K562 (cell line): ENCODE results near the gene RPL22. TPM values are rescaled to one million over a fixed set of nuclear protein-coding genes. Genes with fewer than 3 reads are reported as not detected.

Source experiments
- ATAC-seq: fragments of 200-7000 bp; cut with Tn5 transposase; 3 replicates; pipeline ENCODE4 v1.9.1; 2020; ENCODE audit warnings: moderate library complexity
- BruUV-seq: library from RNA; stranded (reverse); fragments of 400-500 nt; replicated peaks from 2 replicates; lab custom pipeline; 2021; lab: Mats Ljungman, UMichigan
- CTCF ChIA-PET: fragments of 300-600 bp; formaldehyde crosslinking; extraction: SDS; loops from one replicate; lab custom pipeline; 2021; ENCODE audit warnings: low intra/inter-chr PET ratio; lab: Yijun Ruan, JAX
- POLR2A ChIA-PET: fragments of 300-600, 350-650 bp; sonication (Branson Sonifier 250); formaldehyde crosslinking; extraction: SDS; loops from one replicate; lab custom pipeline; 2021; ENCODE audit warnings: antibody characterized with exemption, inconsistent platforms; lab: Yijun Ruan, JAX
- DNase-seq, 4 experiments: peaks; one replicate each; pipeline versions ENCODE4 v3.0.0 to v3.0.0-alpha.2; 2011 to 2018; ENCODE audit warnings: low spot score in 3 of 4, mixed read lengths in 3 of 4; ENCODE audit errors: extremely low read depth in 1 of 4
- FAIRE-seq: peaks from 2 replicates; lab custom pipeline; 2011; peaks lifted over from hg19 to GRCh38; lab: Jason Lieb, UNC
- H2AFZ ChIP-seq: 2 replicates; pipeline ENCODE4 v1.6.0; 2011; ENCODE audit warnings: low read depth, low read length, control low read depth, inconsistent platforms
- H3K27ac ChIP-seq: fragments of 200-600 bp; 3 replicates; pipeline ENCODE4 v1.8.0; 2011; ENCODE audit warnings: low read depth, mild to moderate bottlenecking, control low read depth, inconsistent platforms, low read length, moderate library complexity, mixed read lengths; ENCODE audit errors: extremely low read depth
- H3K27me3 ChIP-seq, 2 experiments: fragments of 300-600 bp in 1 of 2; 2 replicates in 1 of 2; 3 replicates in 1 of 2; pipeline versions ENCODE4 v1.6.0 to v1.8.0; 2011; ENCODE audit warnings: inconsistent platforms in 2 of 2, low read length in 2 of 2, mild to moderate bottlenecking in 1 of 2, mixed read lengths in 1 of 2, moderate library complexity in 1 of 2; ENCODE audit not compliant: control insufficient read depth in 2 of 2, insufficient read depth in 2 of 2
- H3K36me3 ChIP-seq: fragments of 300-600 bp; 3 replicates; pipeline ENCODE4 v1.8.0; 2011; ENCODE audit warnings: mild to moderate bottlenecking, low read length, inconsistent platforms; ENCODE audit not compliant: control insufficient read depth, insufficient read depth
- H3K4me1 ChIP-seq, 2 experiments: fragments of 200-600 bp in 1 of 2; replicated peaks in 1 of 2; 2 replicates in 1 of 2; 3 replicates in 1 of 2; pipeline versions ENCODE4 v1.5.1 to v1.8.0; 2011; ENCODE audit warnings: inconsistent platforms in 2 of 2, low read length in 2 of 2, mild to moderate bottlenecking in 1 of 2, mixed read lengths in 1 of 2, moderate library complexity in 1 of 2; ENCODE audit not compliant: control insufficient read depth in 2 of 2, insufficient read depth in 2 of 2
- H3K4me2 ChIP-seq: 2 replicates; pipeline ENCODE4 v1.6.1; 2011; ENCODE audit warnings: low read length, control low read depth, inconsistent platforms, mixed read lengths; ENCODE audit not compliant: insufficient read depth
- H3K4me3 ChIP-seq: fragments of 200-600 bp; sonication (generic), shearing (Covaris generic); 2 replicates; pipeline ENCODE4 v1.5.1; 2016; ENCODE audit warnings: control low read depth, inconsistent platforms
- H3K79me2 ChIP-seq: fragments of 200-600 bp; 3 replicates; pipeline ENCODE4 v1.8.0; 2011; ENCODE audit warnings: low read length, inconsistent platforms; ENCODE audit not compliant: control insufficient read depth, insufficient read depth
- H3K9ac ChIP-seq, 2 experiments: 2 replicates each; pipeline versions ENCODE4 v1.6.0 to v1.6.1; 2011; ENCODE audit warnings: low read depth in 2 of 2, low read length in 2 of 2, control low read depth in 1 of 2, inconsistent platforms in 1 of 2, mild to moderate bottlenecking in 1 of 2, mixed read lengths in 1 of 2; ENCODE audit not compliant: insufficient read depth in 1 of 2
- H3K9me1 ChIP-seq: one replicate; pipeline ENCODE4 v1.6.0; 2011; ENCODE audit warnings: inconsistent platforms, mild to moderate bottlenecking, low read length, moderate library complexity; ENCODE audit not compliant: control insufficient read depth, insufficient read depth
- H3K9me3 ChIP-seq: replicated peaks from 2 replicates; pipeline ENCODE4 v1.5.1; 2011; ENCODE audit warnings: low read depth, low read length, inconsistent platforms; ENCODE audit not compliant: control insufficient read depth, insufficient read depth
- H4K20me1 ChIP-seq: replicated peaks from 2 replicates; pipeline ENCODE4 v1.6.1; 2011; ENCODE audit warnings: low read length, inconsistent platforms, mixed read lengths; ENCODE audit not compliant: control insufficient read depth, insufficient read depth
- BHLHE40 ChIP-seq: IDR thresholded peaks from 2 replicates; pipeline ENCODE4 v1.6.1; 2011; ENCODE audit warnings: low read length, improper control_type of control experiment
- CEBPG ChIP-seq, 3 experiments: fragments of 200-800 bp in 1 of 3; sonication (Bioruptor generic) in 1 of 3; sonication (generic) in 1 of 3; formaldehyde crosslinking in 1 of 3; IDR thresholded peaks in 2 of 3; conservative IDR thresholded peaks in 1 of 3; 2 replicates each; pipeline versions ENCODE4 v1.6.1 to v1.8.0; 2016 to 2022; ENCODE audit warnings: missing compliant biosample characterization in 2 of 3, missing genetic modification characterization in 2 of 3, mild to moderate bottlenecking in 1 of 3, missing genetic modification reagents in 1 of 3
- NCOA2 ChIP-seq, 2 experiments: fragments of 450-650 bp; IDR thresholded peaks; 2 replicates each; pipeline ENCODE4 v1.6.1; 2018; ENCODE audit warnings: mild to moderate bottlenecking in 2 of 2, moderate library complexity in 1 of 2; ENCODE audit not compliant: partially characterized antibody in 2 of 2
- NFIC ChIP-seq: fragments of 450-650 bp; IDR thresholded peaks from 2 replicates; pipeline ENCODE4 v1.6.1; 2017; ENCODE audit warnings: mild to moderate bottlenecking, inconsistent platforms
- POLR2AphosphoS5 ChIP-seq: IDR thresholded peaks from 2 replicates; pipeline ENCODE4 v1.6.1; 2011; ENCODE audit warnings: mild to moderate bottlenecking, low read depth, low read length, moderate library complexity; ENCODE audit not compliant: control insufficient read depth, insufficient read depth
- RBM15 ChIP-seq: fragments of 200-400 bp; formaldehyde crosslinking; IDR thresholded peaks from 2 replicates; pipeline ENCODE4 v1.6.1; 2018; ENCODE audit warnings: mild to moderate bottlenecking, low read length, moderate library complexity; ENCODE audit not compliant: insufficient read depth
- ZFX ChIP-seq: sonication (generic); formaldehyde crosslinking; IDR thresholded peaks from 2 replicates; pipeline ENCODE4 v1.8.0; 2022; ENCODE audit warnings: mild to moderate bottlenecking, missing genetic modification reagents, moderate library complexity
- WGBS: fragments of 100-300 bp; shearing (Covaris generic); methylation state at CpG from one replicate; pipeline ENCODE4 v1.1.6; 2016; ENCODE audit warnings: low coverage, mixed read lengths; ENCODE audit not compliant: insufficient coverage; ENCODE audit errors: missing lambda C conversion rate; 5-methylcytosine and 5-hydroxymethylcytosine counted together
- in situ Hi-C: fragments of 300-500 bp; cut with MboI; formaldehyde crosslinking; loops from 4 replicates; pipeline ENCODE4 v1.15.0; 2018; ENCODE audit warnings: inconsistent platforms, mixed read lengths
- intact Hi-C: fragments of 100-400 bp; cut with micrococcal nuclease; formaldehyde crosslinking; loops from 2 replicates; pipeline ENCODE4 v1.14.2; 2022
- polyA plus RNA-seq, 8 experiments: library from polyadenylated mRNA; depleted of rRNA in 4 of 8; stranded (reverse) in 5 of 8; unstranded in 3 of 8; fragments of >200 nt; fragmentation: Nextera tagmentation in 2 of 8; fragmentation: Illumina TruSeq in 1 of 8; extraction: Ambion mirVana in 2 of 8; extraction: Trizol in 1 of 8; gene quantifications; 2 replicates each; pipeline versions ENCODE4 v1.2.1 to v1.2.3, GENCODE V29; 2011 to 2014; ENCODE audit warnings: inconsistent platforms in 1 of 8, missing spikeins in 1 of 8
- total RNA-seq, 7 experiments: library from RNA; depleted of rRNA in 6 of 7; stranded (reverse); fragments of >200 nt in 6 of 7; fragmentation: Illumina TruSeq in 2 of 7; extraction: Trizol in 2 of 7; gene quantifications; 2 replicates each; pipeline versions ENCODE4 v1.2.1 to v1.2.3, GENCODE V29; 2011 to 2021; ENCODE audit warnings: low replicate concordance in 1 of 7
- TF ChIP-seq, protein P1 (sequence below): sonication (generic); formaldehyde crosslinking; IDR thresholded peaks from 2 replicates; pipeline ENCODE4 v1.8.0; 2022; ENCODE audit warnings: mild to moderate bottlenecking, missing genetic modification reagents, borderline replicate concordance

Gene RPL22
- total and polyA plus RNA-seq, 9 of the 15 experiments (the other 6 are each of a cell fraction or from before 2014, with no cell fraction given) = 467 to 1,165 (median 607) TPM

- TF ChIP-seq, protein P1, sequence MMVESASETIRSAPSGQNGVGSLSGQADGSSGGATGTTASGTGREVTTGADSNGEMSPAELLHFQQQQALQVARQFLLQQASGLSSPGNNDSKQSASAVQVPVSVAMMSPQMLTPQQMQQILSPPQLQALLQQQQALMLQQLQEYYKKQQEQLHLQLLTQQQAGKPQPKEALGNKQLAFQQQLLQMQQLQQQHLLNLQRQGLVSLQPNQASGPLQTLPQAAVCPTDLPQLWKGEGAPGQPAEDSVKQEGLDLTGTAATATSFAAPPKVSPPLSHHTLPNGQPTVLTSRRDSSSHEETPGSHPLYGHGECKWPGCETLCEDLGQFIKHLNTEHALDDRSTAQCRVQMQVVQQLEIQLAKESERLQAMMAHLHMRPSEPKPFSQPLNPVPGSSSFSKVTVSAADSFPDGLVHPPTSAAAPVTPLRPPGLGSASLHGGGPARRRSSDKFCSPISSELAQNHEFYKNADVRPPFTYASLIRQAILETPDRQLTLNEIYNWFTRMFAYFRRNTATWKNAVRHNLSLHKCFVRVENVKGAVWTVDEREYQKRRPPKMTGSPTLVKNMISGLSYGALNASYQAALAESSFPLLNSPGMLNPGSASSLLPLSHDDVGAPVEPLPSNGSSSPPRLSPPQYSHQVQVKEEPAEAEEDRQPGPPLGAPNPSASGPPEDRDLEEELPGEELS (CRISPR knock-in tag) = no peak
These were observed 21.9 kb upstream of the RPL22 start (continued) for GRCh38 chr1:6221210-6221784.

DNA sequence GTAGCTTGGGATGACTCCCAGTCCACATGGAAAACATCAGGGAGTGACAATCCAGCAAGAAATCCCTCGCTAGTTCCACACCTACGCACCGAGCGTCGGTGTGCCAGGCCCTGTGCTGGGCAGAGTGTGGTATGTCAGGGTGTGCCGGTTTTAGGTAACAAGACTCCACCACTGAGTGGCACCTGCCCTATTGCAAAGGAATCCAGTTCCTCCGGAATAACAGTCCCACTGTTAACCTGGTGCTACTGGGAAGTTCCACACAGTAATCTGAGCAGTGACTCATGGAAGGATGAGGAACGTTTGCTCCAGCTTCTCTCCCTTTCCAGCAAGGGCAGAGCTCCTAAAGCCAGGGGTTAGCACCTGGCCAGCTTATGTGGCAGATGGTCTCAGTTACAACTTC lies 20.8 kb upstream of the RPL22 start:
- Histone ChIP-seq H3K27me3 (no peaks in the 10 kb centered on the region), H3K27ac (no peak overlapping the region), H3K9me1 (no peaks in the 10 kb centered on the region), H3K36me3 (peaks cover 63% of the 10 kb centered on the region; the same call in 2 of the 3 replicates), H3K9me3 (no peaks in the 10 kb centered on the region), H2AFZ (no peak overlapping the region), H3K4me3 (no peak overlapping the region), H4K20me1 (0 out of 2 replicates have a peak, but pooled peaks cover 2% of the 10 kb centered on the region), H3K4me1 (peaks cover 0 to 6% of the 10 kb centered on the region in 2 experiments; a peak in 2 of 5 replicates), H3K9ac (no peak overlapping the region), H3K79me2 (no peaks in the 10 kb centered on the region), H3K4me2 (no peak overlapping the region)
- TF ChIP-seq ZFX (CRISPR knock-in tag) (no peak), NCOA2 (IDR thresholded peaks at IDR 0.05; ENCODE audit: partially characterized antibody in 2 of 2) (no peak), NFIC (no peak), RBM15 (no peak), CEBPG (CRISPR knock-in tag; IDR thresholded peaks at IDR 0.05) (no peak), CEBPG (tag; conservative IDR thresholded peaks at IDR 0.05 in 1 of 2, IDR thresholded peaks at IDR 0.05 in 1 of 2) (no peak), BHLHE40 (no peak), POLR2AphosphoS5 (no peak)
- no peak for DNase-seq
- BruUV-seq = no TSS peak
- POLR2A ChIA-PET = interaction anchor here (0.9 to 2.5 kb wide), 5 partner anchors 10 to 64 kb away, joined by 3 to 9 read pairs (median 6); partner anchors contain the start of gene ICMT
- 85% methylated on average over 8 of the region's 8 CpGs for WGBS
- ATAC-seq = no peak
- intact Hi-C loops = no loop called here
- CTCF ChIA-PET = no interaction called here
- in situ Hi-C loops = no loop called here
- FAIRE-seq = no peak
